CD4-positive, alpha-beta T cell treated with Interleukin-1 beta for 1 hour (primary cell): ENCODE data around the gene NANOS3.

ENCODE experiments used
- DNase-seq, 2 donors: peaks; one replicate each; pipeline ENCODE4 v3.0.0-alpha.2; 2020 to 2022

The NANOS3 gene

GRCh38 chr19:13864667-13865570 lies 12.0 kb upstream of the NANOS3 start:
- DNase-seq: no peak

DNA sequence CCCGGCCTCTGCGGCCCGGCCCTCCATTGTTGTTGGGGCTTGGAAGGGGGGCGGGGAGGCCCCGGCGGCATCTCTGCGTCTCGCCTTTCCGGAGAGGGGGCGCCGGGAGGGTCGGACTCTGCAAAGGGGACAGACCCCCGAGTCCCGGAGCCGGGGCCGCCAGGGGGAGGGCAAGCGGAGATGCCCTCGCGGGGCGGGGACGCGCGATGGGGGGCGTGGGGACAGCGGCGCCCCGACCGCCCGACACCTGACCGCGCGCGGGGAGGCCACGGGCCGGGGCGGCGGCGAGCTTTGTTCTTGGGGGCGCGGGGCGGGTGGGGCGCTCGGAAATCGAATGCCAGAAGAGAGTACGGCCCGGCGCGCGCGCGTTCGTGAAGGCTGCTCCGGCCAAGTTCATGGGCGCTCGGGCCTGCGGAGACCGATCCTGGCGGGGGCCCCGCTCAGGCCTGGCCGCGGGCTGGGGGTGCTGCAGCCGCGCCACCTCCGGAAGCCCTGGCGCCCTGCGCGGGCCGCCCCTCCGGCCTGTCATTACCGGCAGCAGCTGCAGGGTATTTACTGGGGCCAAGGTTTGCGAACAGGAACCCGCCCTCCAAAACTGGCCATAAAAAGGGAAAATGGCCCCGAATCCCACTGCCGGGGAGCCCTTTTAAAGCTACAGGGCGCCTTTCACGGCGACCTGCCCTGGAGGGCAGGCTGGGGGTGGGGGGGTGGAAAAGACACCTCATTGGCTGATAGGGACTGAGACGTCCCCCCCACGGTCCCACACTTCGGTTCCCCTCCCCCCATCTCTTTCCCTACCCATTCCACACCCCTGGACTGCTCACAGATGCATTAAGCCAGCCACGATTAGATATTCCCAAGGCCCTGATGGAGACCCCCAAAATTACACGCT lies 11.1 kb upstream of the NANOS3 start:
- no peak for DNase-seq

GRCh38 chr19:13866463-13867046 lies 10.4 kb upstream of the NANOS3 start:
- DNase-seq: no peak

GRCh38 chr19:13868663-13869062 lies 8.3 kb upstream of the NANOS3 start:
- DNase-seq: no peak

GRCh38 chr19:13869281-13869680 lies 7.7 kb upstream of the NANOS3 start:
- DNase-seq: no peak

GRCh38 chr19:13870873-13871272 lies 6.1 kb upstream of the NANOS3 start:
- DNase-seq: no peak

- DNase-seq: no peak
These were observed 4.6 kb upstream of the NANOS3 start for GRCh38 chr19:13872339-13872694.

GRCh38 chr19:13872695-13873389 lies 4.1 kb upstream of the NANOS3 start:
- DNase-seq: peak; percentile 27 to 32

DNA sequence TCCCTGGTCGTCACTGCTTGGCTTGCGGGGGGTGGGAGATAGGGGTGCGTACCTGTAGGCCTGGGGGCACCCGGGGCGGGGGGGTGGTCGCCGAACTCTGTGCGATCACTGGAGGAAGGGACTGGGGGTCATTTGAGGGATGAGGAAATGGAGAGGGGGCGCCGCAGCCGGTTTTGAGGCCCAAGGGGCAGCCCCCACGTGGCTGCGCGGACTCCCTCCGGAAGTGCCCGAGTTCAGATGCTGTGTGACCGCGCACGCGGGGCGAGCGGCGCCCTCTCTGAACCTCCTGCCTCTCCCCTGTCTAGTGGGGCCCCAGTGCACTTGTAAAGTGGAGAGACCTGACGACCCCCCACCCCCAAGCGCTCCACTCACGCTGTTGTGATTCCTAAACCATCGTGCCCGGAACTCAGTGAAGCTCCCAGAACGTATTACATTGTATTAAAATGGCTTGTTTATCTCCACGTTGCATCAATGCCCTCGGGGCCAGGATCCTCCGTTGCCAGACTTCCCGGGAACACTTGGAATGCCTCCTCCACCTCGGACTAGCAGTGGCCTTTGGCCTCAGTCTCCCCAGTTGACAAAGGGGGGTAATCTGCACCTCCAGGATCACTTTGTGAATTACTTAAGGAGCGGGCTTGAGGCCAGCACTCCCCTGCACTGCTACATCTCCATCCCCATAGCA lies 3.0 kb upstream of the NANOS3 start:
- no peak for DNase-seq

DNA sequence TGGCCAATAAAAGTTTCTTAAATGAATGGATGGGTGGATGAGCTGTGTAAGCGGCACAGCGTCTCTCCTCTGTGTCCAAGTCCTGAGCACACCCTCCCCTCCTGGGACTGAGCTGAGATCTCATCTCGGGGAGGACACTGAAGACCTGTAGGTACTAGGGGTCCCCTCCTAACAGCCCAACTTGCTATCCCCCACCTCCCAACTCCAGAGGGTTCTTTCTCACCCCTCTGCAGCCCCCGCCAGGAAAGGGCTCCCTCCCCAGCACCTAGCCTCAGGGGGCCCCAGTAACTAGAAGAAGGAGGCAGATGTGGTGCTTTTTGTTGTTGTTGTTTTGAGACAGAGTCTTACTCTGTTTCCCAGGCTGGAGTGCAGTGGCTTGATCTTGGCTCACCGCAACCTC lies 1.1 kb upstream of the NANOS3 start:
- DNase-seq: no peak

DNA sequence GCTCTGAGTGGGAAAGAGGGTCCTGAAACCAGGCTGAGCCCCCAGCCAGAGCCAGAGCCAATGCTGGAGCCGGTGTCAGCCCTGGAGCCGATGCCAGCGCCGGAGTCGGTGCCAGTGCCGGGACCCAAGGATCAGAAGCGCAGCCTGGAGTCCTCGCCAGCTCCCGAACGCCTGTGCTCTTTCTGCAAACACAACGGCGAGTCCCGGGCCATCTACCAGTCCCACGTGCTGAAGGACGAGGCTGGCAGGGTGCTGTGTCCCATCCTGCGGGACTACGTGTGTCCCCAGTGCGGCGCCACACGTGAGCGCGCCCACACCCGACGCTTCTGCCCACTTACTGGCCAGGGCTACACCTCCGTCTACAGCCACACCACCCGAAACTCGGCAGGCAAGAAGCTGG lies 369 bp downstream of the NANOS3 start:
- DNase-seq: no peak

GRCh38 chr19:13880059-13881043 lies 3.4 kb downstream of the NANOS3 start:
- DNase-seq: peak; percentile 97 to 98

DNA sequence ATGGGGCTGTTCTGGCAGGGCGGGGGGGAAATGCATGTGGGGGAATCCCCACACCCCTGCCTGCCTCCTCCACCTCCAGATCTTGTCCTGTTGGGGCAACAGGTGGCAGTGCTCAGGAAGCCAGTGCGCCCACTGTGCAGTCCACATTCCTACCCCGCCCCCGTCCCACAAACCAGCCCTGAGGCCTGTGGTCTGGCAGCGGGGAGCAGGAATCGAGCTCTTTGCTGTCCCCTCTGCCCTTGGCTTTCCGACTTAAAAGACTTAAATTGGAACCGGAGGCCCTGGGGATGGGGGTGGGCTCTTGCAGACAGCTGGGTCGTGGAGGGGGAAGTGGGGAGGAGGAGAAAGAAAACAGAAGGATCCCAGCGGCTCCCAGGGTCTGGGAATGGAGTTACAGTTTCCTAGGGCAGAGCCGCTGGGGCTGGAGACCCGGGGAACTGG lies 4.3 kb downstream of the NANOS3 start:
- peak; percentile 25 to 31 for DNase-seq

DNA sequence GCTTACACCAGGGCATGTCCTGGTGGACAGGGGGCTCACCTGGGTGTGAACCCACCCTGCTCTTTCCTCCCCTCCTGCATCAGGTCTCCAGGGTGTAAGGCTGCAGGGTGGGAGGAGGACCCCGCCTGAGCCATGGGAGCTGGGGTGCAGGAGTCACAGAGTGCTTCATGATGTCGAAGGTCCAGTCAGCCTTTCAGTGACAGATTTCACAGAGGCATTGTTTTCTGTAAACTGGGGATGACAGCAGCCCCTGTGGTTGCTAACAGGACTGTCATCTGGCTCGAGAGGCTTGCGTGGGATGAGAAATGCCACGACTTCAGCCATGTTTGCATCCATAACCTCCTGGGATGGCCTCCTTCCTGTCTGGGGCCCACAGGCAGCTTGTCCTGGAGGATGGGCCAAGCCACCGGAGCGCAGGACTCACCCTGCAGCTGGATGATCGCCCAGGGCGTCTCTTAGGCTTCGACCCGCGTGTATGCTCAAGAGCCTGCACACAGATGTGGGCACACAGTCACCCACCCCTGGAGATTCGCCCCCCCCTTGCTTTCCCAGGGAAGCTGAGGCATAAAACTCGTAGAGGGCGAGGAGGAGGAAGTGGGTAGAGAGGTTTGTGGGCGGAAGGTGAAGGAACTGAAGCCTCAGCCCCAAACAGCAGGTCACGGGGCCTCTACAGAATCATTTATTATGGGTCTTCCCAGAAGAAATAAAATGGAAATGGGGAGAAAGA lies 4.9 kb downstream of the NANOS3 start:
- DNase-seq: peak in 1 of 2 donors; percentile 50

GRCh38 chr19:13882419-13882795 lies 5.5 kb downstream of the NANOS3 start:
- no peak for DNase-seq

DNA sequence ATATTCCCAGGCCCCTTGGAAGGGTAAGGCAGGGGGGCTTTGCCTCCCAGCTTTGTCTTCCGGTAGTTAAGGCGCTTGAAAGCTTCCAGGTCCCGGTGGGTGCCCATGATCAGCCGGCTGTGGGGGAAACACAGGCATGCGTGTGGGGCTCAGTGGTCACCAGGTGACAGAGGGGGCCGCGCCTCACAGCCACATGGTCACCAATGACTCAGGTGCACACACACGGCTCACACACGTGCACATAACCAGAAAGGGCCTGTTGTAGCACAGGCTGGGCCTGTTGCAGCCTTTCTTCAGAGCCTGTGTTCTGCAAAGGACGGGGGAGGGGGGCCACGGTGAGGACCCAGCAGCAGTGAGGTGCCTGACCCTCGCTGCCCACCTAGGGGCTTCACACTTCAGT lies 5.9 kb downstream of the NANOS3 start:
- DNase-seq: no peak

- no peak for DNase-seq
These were observed 6.7 kb downstream of the NANOS3 start for GRCh38 chr19:13883516-13884064.

GRCh38 chr19:13884726-13885591 lies 8.0 kb downstream of the NANOS3 start:
- DNase-seq: no peak

GRCh38 chr19:13885826-13886365 lies 9.0 kb downstream of the NANOS3 start:
- no peak for DNase-seq
